ENCODE results near the gene SCN2A. TPM values are rescaled to one million over a fixed set of nuclear protein-coding genes. Genes with fewer than 3 reads are reported as not detected.

SCN2A gene
- total and polyA plus RNA-seq, 9 of the 15 experiments (the other 6 are each of a cell fraction or from before 2014, with no cell fraction given), result 0.08 to 0.69 (median 0.31) TPM; not detected in 1

DNA sequence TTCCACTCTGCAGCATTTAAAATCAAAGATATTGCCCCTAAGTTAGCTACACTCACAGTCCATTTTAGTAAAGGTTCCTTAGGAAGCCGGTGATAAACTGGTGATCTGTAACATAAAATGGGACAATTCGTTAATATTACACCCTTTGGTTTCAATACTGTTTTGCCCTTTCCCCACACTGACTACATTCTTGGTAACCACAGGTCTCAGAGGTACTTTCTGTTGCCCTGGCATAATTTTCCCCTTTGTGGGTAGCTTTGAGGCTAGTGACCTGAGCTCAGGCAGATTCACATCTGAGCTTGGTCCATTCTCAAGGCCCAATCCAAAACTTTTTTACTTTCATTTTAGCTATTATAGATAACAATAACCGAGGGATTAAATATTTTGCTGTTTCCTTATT, 197.3 kb downstream of the SCN2A start:
- no peaks in the 10 kb centered on the region for H3K79me2 ChIP-seq (ENCODE audit: control insufficient read depth, insufficient read depth, low read length)
- H3K4me1 ChIP-seq (replicated peaks in 1 of 2; ENCODE audit: control insufficient read depth in 2 of 2, insufficient read depth in 2 of 2, low read length in 2 of 2), result no peaks in the 10 kb centered on the region
- in situ Hi-C loops (cut with MboI) (no loop called here), intact Hi-C loops (cut with micrococcal nuclease) (no loop called here)
- H3K27me3 ChIP-seq (ENCODE audit: control insufficient read depth in 2 of 2, insufficient read depth in 2 of 2, low read length in 2 of 2), result no peaks in the 10 kb centered on the region
- H3K36me3 ChIP-seq (ENCODE audit: control insufficient read depth, insufficient read depth, low read length), result no peaks in the 10 kb centered on the region
- H2AFZ ChIP-seq (ENCODE audit: low read depth, low read length), result no peak overlapping the region
- no peaks in the 10 kb centered on the region for H4K20me1 ChIP-seq (replicated peaks; ENCODE audit: control insufficient read depth, insufficient read depth, low read length)
- no peaks in the 10 kb centered on the region for H3K9me3 ChIP-seq (replicated peaks; ENCODE audit: control insufficient read depth, insufficient read depth, low read depth, low read length)
- no peak overlapping the region for H3K27ac ChIP-seq (ENCODE audit: extremely low read depth, low read depth, low read length)
- POLR2A ChIA-PET, result no interaction called here
- no TSS peak for BruUV-seq (replicated peaks)
- H3K4me3 ChIP-seq, result no peak overlapping the region
- 0% methylated on average over 3 of the region's 3 CpGs for WGBS (ENCODE audit: insufficient coverage, low coverage, missing lambda C conversion rate)
- H3K9me1 ChIP-seq (ENCODE audit: control insufficient read depth, insufficient read depth, low read length), result no peaks in the 10 kb centered on the region
- CTCF ChIA-PET (ENCODE audit: low intra/inter-chr PET ratio), result no interaction called here
- FAIRE-seq (no peak), DNase-seq (ENCODE audit: extremely low read depth in 1 of 4, low spot score in 3 of 4) (no peak), ATAC-seq (no peak)
- TF ChIP-seq EP300 (IDR thresholded peaks at IDR 0.05; ENCODE audit: low read length), result no peak
- TF ChIP-seq ZNF780A (CRISPR knock-in tag; IDR thresholded peaks at IDR 0.05), result no peak
- TF ChIP-seq NR1H2 (CRISPR knock-in tag; IDR thresholded peaks at IDR 0.05), result no peak
- TF ChIP-seq, protein P1, sequence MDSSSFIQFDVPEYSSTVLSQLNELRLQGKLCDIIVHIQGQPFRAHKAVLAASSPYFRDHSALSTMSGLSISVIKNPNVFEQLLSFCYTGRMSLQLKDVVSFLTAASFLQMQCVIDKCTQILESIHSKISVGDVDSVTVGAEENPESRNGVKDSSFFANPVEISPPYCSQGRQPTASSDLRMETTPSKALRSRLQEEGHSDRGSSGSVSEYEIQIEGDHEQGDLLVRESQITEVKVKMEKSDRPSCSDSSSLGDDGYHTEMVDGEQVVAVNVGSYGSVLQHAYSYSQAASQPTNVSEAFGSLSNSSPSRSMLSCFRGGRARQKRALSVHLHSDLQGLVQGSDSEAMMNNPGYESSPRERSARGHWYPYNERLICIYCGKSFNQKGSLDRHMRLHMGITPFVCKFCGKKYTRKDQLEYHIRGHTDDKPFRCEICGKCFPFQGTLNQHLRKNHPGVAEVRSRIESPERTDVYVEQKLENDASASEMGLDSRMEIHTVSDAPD (CRISPR knock-in tag; IDR thresholded peaks at IDR 0.05), result no peak
- no peak for TF ChIP-seq KAT8 (IDR thresholded peaks at IDR 0.05; ENCODE audit: low read depth)
- TF ChIP-seq ZNF41 (CRISPR knock-in tag; conservative IDR thresholded peaks at IDR 0.05), result no peak
- TF ChIP-seq, protein P2, sequence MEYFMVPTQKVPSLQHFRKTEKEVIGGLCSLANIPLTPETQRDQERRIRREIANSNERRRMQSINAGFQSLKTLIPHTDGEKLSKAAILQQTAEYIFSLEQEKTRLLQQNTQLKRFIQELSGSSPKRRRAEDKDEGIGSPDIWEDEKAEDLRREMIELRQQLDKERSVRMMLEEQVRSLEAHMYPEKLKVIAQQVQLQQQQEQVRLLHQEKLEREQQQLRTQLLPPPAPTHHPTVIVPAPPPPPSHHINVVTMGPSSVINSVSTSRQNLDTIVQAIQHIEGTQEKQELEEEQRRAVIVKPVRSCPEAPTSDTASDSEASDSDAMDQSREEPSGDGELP (CRISPR knock-in tag; IDR thresholded peaks at IDR 0.05; ENCODE audit: borderline replicate concordance), result no peak
- TF ChIP-seq RFX1 (IDR thresholded peaks at IDR 0.05), result no peak
- TF ChIP-seq NFRKB (IDR thresholded peaks at IDR 0.05; ENCODE audit: low read depth), result no peak
- TF ChIP-seq, protein P3, sequence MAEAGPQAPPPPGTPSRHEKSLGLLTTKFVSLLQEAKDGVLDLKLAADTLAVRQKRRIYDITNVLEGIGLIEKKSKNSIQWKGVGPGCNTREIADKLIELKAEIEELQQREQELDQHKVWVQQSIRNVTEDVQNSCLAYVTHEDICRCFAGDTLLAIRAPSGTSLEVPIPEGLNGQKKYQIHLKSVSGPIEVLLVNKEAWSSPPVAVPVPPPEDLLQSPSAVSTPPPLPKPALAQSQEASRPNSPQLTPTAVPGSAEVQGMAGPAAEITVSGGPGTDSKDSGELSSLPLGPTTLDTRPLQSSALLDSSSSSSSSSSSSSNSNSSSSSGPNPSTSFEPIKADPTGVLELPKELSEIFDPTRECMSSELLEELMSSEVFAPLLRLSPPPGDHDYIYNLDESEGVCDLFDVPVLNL (CRISPR knock-in tag; IDR thresholded peaks at IDR 0.05; ENCODE audit: low read depth), result no peak
- TF ChIP-seq POLR2B (IDR thresholded peaks at IDR 0.05; ENCODE audit: low read depth, partially characterized antibody), result no peak
- TF ChIP-seq, protein P4, sequence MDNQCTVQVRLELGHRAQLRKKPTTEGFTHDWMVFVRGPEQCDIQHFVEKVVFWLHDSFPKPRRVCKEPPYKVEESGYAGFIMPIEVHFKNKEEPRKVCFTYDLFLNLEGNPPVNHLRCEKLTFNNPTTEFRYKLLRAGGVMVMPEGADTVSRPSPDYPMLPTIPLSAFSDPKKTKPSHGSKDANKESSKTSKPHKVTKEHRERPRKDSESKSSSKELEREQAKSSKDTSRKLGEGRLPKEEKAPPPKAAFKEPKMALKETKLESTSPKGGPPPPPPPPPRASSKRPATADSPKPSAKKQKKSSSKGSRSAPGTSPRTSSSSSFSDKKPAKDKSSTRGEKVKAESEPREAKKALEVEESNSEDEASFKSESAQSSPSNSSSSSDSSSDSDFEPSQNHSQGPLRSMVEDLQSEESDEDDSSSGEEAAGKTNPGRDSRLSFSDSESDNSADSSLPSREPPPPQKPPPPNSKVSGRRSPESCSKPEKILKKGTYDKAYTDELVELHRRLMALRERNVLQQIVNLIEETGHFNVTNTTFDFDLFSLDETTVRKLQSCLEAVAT (IDR thresholded peaks at IDR 0.05), result no peak
- TF ChIP-seq TBL1XR1 (IDR thresholded peaks at IDR 0.05; ENCODE audit: low read length in 2 of 2), result no peak
- no peak for TF ChIP-seq ZC3H11A (IDR thresholded peaks at IDR 0.05; ENCODE audit: low read depth, low read length)
- TF ChIP-seq, protein P5, sequence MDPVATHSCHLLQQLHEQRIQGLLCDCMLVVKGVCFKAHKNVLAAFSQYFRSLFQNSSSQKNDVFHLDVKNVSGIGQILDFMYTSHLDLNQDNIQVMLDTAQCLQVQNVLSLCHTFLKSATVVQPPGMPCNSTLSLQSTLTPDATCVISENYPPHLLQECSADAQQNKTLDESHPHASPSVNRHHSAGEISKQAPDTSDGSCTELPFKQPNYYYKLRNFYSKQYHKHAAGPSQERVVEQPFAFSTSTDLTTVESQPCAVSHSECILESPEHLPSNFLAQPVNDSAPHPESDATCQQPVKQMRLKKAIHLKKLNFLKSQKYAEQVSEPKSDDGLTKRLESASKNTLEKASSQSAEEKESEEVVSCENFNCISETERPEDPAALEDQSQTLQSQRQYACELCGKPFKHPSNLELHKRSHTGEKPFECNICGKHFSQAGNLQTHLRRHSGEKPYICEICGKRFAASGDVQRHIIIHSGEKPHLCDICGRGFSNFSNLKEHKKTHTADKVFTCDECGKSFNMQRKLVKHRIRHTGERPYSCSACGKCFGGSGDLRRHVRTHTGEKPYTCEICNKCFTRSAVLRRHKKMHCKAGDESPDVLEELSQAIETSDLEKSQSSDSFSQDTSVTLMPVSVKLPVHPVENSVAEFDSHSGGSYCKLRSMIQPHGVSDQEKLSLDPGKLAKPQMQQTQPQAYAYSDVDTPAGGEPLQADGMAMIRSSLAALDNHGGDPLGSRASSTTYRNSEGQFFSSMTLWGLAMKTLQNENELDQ (CRISPR knock-in tag; IDR thresholded peaks at IDR 0.05; ENCODE audit: borderline replicate concordance), result no peak
- TF ChIP-seq ZNF77 (CRISPR knock-in tag; IDR thresholded peaks at IDR 0.05), result no peak
- H3K9ac ChIP-seq (ENCODE audit: insufficient read depth in 1 of 2, low read depth in 2 of 2, low read length in 2 of 2), result no peak overlapping the region
- no peak overlapping the region for H3K4me2 ChIP-seq (ENCODE audit: insufficient read depth, low read length)
